Panc1 (cell line): ENCODE results near the gene KIRREL3. TPM values are rescaled to one million over a fixed set of nuclear protein-coding genes. Genes with fewer than 3 reads are reported as not detected.

Experiments
- ATAC-seq: fragments of 200-7000 bp; cut with Tn5 transposase; 2 replicates; pipeline ENCODE4 v1.9.1; 2020; ENCODE audit warnings: mild to moderate bottlenecking, moderate library complexity
- BruUV-seq: library from RNA; stranded (reverse); fragments of 400-500 nt; replicated peaks from 2 replicates; lab custom pipeline; 2021; lab: Mats Ljungman, UMichigan
- CTCF ChIA-PET: fragments of 300-600 bp; sonication (Branson Sonifier 250); formaldehyde crosslinking; loops from one replicate; lab custom pipeline; 2022; ENCODE audit warnings: antibody characterized with exemption; lab: Charles Lee
- POLR2A ChIA-PET: fragments of 300-600 bp; sonication (Branson Sonifier 250); formaldehyde crosslinking; loops from one replicate; lab custom pipeline; 2022; ENCODE audit warnings: antibody characterized with exemption; lab: Charles Lee
- DNase-seq: peaks from one replicate; pipeline ENCODE4 v3.0.0-alpha.2; 2010; ENCODE audit warnings: low read depth, low spot score
- H3K27ac ChIP-seq: 2 replicates; pipeline ENCODE4 v1.5.1; 2011; ENCODE audit warnings: mild to moderate bottlenecking, low read length, inconsistent platforms
- H3K27me3 ChIP-seq: fragments of 200-500 bp; sonication (Bioruptor generic); 2 replicates; pipeline ENCODE4 v1.6.0; 2014; ENCODE audit warnings: low read length, inconsistent platforms; ENCODE audit not compliant: control insufficient read depth, insufficient read depth
- H3K36me3 ChIP-seq: fragments of 200-500 bp; sonication (Bioruptor generic); 2 replicates; pipeline ENCODE4 v1.5.1; 2014; ENCODE audit warnings: inconsistent platforms, mild to moderate bottlenecking, low read length, moderate library complexity; ENCODE audit not compliant: control insufficient read depth, insufficient read depth
- H3K4me1 ChIP-seq: 2 replicates; pipeline ENCODE4 v1.5.1; 2011; ENCODE audit warnings: inconsistent platforms, mild to moderate bottlenecking, low read length, moderate library complexity; ENCODE audit not compliant: control insufficient read depth, insufficient read depth
- H3K4me3 ChIP-seq, 2 experiments: 2 replicates each; pipeline ENCODE4 v1.5.1; 2011 to 2012; ENCODE audit warnings: low read depth in 2 of 2, low read length in 2 of 2, mild to moderate bottlenecking in 2 of 2, inconsistent platforms in 1 of 2, moderate library complexity in 1 of 2
- H3K9me3 ChIP-seq: fragments of 200-500 bp; sonication (Bioruptor generic); 2 replicates; pipeline ENCODE4 v1.5.1; 2014; ENCODE audit warnings: low read depth, mild to moderate bottlenecking, inconsistent platforms, low read length, moderate library complexity; ENCODE audit not compliant: control insufficient read depth, insufficient read depth
- POLR2AphosphoS5 ChIP-seq: IDR thresholded peaks from 2 replicates; pipeline ENCODE4 v1.6.1; 2012; ENCODE audit warnings: mild to moderate bottlenecking, low read depth, low read length, moderate library complexity
- SIN3A ChIP-seq: IDR thresholded peaks from 2 replicates; pipeline ENCODE4 v1.6.1; 2012; ENCODE audit warnings: low read depth, mild to moderate bottlenecking, low read length, moderate library complexity, borderline replicate concordance; ENCODE audit not compliant: insufficient read depth
- TCF7L2 ChIP-seq: IDR thresholded peaks from 2 replicates; pipeline ENCODE4 v1.6.1; 2011; ENCODE audit warnings: mild to moderate bottlenecking, low read depth, low read length, inconsistent platforms
- in situ Hi-C: cut with HindIII; loops from 2 replicates; pipeline ENCODE4 v1.10.0; 2016; ENCODE audit warnings: low sequenced_read_pairs, low pct_unique_long_range_greater_than_20kb
- intact Hi-C: fragments of 100-400 bp; cut with micrococcal nuclease; formaldehyde crosslinking; loops from one replicate; pipeline ENCODE4 v1.10.0; 2022; ENCODE audit not compliant: unreplicated experiment
- total RNA-seq: library from RNA; stranded (reverse); gene quantifications from one replicate; pipeline ENCODE4 v1.2.1, GENCODE V29; 2021; ENCODE audit not compliant: unreplicated experiment
- TF ChIP-seq, protein P1 (sequence below), 2 experiments: IDR thresholded peaks; 2 replicates each; pipeline ENCODE4 v1.6.1; 2011 to 2012; ENCODE audit warnings: low read depth in 2 of 2, control low read depth in 1 of 2, low read length in 1 of 2, mild to moderate bottlenecking in 1 of 2, moderate library complexity in 1 of 2; ENCODE audit not compliant: insufficient read depth in 1 of 2
- TF ChIP-seq, protein P2 (sequence below): fragments of 450-650 bp; IDR thresholded peaks from 2 replicates; pipeline ENCODE4 v1.5.1; 2017; ENCODE audit warnings: mild to moderate bottlenecking

The KIRREL3 gene
- total RNA-seq, 1 experiment from 2014 or later, result 0.36 TPM

DNA sequence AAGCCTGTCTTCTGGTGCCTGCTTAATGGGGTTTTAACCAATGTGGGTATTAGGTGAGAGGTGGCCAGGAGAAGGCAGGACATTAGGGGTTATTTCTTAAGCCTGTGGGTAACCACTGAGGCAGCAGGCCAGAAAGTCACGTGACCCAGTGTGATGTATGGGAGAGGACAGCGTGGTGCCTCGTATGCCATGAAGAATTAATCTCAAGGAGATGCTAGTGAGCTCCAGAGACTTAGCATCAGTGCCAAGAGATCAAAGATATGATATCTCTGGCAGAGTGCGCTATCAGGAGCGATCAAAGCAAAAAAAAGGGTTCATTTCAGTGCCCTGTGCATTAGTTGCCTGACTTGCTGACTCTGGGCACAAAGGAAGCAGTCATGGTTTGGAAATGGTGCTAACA lies 275.5 kb downstream of the KIRREL3 start:
- ChIA-PET CTCF (no interaction called here), POLR2A (no interaction called here)
- Histone ChIP-seq H3K4me3 (no peak overlapping the region), H3K27me3 (peaks cover 22% of the 10 kb centered on the region), H3K9me3 (no peaks in the 10 kb centered on the region), H3K36me3 (no peaks in the 10 kb centered on the region), H3K27ac (no peak overlapping the region), H3K4me1 (no peaks in the 10 kb centered on the region)
- ATAC-seq (no peak), DNase-seq (no peak)
- in situ Hi-C loops (no loop called here), intact Hi-C loops (no loop called here)
- BruUV-seq, result no TSS peak
- TF ChIP-seq, protein P1, sequence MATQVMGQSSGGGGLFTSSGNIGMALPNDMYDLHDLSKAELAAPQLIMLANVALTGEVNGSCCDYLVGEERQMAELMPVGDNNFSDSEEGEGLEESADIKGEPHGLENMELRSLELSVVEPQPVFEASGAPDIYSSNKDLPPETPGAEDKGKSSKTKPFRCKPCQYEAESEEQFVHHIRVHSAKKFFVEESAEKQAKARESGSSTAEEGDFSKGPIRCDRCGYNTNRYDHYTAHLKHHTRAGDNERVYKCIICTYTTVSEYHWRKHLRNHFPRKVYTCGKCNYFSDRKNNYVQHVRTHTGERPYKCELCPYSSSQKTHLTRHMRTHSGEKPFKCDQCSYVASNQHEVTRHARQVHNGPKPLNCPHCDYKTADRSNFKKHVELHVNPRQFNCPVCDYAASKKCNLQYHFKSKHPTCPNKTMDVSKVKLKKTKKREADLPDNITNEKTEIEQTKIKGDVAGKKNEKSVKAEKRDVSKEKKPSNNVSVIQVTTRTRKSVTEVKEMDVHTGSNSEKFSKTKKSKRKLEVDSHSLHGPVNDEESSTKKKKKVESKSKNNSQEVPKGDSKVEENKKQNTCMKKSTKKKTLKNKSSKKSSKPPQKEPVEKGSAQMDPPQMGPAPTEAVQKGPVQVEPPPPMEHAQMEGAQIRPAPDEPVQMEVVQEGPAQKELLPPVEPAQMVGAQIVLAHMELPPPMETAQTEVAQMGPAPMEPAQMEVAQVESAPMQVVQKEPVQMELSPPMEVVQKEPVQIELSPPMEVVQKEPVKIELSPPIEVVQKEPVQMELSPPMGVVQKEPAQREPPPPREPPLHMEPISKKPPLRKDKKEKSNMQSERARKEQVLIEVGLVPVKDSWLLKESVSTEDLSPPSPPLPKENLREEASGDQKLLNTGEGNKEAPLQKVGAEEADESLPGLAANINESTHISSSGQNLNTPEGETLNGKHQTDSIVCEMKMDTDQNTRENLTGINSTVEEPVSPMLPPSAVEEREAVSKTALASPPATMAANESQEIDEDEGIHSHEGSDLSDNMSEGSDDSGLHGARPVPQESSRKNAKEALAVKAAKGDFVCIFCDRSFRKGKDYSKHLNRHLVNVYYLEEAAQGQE (IDR thresholded peaks at IDR 0.05; ENCODE audit: insufficient read depth in 1 of 2, low read depth in 2 of 2, low read length in 1 of 2), result no peak
- TF ChIP-seq TCF7L2 (no peak), POLR2AphosphoS5 (no peak), SIN3A (no peak)
- TF ChIP-seq, protein P2, sequence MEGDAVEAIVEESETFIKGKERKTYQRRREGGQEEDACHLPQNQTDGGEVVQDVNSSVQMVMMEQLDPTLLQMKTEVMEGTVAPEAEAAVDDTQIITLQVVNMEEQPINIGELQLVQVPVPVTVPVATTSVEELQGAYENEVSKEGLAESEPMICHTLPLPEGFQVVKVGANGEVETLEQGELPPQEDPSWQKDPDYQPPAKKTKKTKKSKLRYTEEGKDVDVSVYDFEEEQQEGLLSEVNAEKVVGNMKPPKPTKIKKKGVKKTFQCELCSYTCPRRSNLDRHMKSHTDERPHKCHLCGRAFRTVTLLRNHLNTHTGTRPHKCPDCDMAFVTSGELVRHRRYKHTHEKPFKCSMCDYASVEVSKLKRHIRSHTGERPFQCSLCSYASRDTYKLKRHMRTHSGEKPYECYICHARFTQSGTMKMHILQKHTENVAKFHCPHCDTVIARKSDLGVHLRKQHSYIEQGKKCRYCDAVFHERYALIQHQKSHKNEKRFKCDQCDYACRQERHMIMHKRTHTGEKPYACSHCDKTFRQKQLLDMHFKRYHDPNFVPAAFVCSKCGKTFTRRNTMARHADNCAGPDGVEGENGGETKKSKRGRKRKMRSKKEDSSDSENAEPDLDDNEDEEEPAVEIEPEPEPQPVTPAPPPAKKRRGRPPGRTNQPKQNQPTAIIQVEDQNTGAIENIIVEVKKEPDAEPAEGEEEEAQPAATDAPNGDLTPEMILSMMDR, result no peak

DNA sequence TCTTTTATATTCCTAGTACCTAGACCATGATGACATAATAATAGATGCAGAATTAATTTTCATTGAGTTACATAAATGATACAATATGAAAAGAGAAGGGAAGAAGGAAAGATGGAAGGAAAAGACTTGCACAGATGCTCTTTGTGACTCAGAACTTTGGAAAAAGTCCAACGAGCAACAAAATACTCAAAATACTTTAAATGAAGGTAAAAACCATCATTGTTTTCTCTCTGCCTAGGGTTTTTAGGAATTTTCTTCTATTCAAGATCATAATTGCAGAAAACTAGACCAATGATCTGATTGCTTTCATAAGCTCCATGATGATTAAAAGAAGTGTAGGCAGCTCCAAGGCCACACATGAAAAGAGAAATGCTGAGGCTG lies 276.9 kb downstream of the KIRREL3 start:
- ATAC-seq (no peak), DNase-seq (no peak)
- BruUV-seq, result no TSS peak
- H3K27ac ChIP-seq, result no peak overlapping the region
- no peaks in the 10 kb centered on the region for H3K36me3 ChIP-seq
- intact Hi-C loops, result no loop called here
- H3K27me3 ChIP-seq, result peaks cover 23% of the 10 kb centered on the region
- in situ Hi-C loops, result no loop called here
- H3K4me1 ChIP-seq, result no peaks in the 10 kb centered on the region
- ChIA-PET CTCF (no interaction called here), POLR2A (no interaction called here)
- no peak overlapping the region for H3K4me3 ChIP-seq
- TF ChIP-seq, protein P1 (IDR thresholded peaks at IDR 0.05; ENCODE audit: insufficient read depth in 1 of 2, low read depth in 2 of 2, low read length in 1 of 2), result no peak
- TF ChIP-seq POLR2AphosphoS5 (no peak), TCF7L2 (no peak), SIN3A (no peak)
- TF ChIP-seq, protein P2, result no peak
- no peaks in the 10 kb centered on the region for H3K9me3 ChIP-seq
